Measurements from ENCODE around the gene GCC2. TPM values are rescaled to one million over a fixed set of nuclear protein-coding genes. Genes with fewer than 3 reads are reported as not detected.
"Not testable (repeated sequence)": the region's sequence is repeated elsewhere in the genome, so short reads cannot be mapped to it uniquely, and the experiment has no call there.

The GCC2 gene, protein sequence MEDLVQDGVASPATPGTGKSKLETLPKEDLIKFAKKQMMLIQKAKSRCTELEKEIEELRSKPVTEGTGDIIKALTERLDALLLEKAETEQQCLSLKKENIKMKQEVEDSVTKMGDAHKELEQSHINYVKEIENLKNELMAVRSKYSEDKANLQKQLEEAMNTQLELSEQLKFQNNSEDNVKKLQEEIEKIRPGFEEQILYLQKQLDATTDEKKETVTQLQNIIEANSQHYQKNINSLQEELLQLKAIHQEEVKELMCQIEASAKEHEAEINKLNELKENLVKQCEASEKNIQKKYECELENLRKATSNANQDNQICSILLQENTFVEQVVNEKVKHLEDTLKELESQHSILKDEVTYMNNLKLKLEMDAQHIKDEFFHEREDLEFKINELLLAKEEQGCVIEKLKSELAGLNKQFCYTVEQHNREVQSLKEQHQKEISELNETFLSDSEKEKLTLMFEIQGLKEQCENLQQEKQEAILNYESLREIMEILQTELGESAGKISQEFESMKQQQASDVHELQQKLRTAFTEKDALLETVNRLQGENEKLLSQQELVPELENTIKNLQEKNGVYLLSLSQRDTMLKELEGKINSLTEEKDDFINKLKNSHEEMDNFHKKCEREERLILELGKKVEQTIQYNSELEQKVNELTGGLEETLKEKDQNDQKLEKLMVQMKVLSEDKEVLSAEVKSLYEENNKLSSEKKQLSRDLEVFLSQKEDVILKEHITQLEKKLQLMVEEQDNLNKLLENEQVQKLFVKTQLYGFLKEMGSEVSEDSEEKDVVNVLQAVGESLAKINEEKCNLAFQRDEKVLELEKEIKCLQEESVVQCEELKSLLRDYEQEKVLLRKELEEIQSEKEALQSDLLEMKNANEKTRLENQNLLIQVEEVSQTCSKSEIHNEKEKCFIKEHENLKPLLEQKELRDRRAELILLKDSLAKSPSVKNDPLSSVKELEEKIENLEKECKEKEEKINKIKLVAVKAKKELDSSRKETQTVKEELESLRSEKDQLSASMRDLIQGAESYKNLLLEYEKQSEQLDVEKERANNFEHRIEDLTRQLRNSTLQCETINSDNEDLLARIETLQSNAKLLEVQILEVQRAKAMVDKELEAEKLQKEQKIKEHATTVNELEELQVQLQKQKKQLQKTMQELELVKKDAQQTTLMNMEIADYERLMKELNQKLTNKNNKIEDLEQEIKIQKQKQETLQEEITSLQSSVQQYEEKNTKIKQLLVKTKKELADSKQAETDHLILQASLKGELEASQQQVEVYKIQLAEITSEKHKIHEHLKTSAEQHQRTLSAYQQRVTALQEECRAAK (N-terminal part only)
- total RNA-seq (2014; rRNA removed; shearing (Covaris generic)): 15.4 and 22.0 TPM in 2 replicates

DNA sequence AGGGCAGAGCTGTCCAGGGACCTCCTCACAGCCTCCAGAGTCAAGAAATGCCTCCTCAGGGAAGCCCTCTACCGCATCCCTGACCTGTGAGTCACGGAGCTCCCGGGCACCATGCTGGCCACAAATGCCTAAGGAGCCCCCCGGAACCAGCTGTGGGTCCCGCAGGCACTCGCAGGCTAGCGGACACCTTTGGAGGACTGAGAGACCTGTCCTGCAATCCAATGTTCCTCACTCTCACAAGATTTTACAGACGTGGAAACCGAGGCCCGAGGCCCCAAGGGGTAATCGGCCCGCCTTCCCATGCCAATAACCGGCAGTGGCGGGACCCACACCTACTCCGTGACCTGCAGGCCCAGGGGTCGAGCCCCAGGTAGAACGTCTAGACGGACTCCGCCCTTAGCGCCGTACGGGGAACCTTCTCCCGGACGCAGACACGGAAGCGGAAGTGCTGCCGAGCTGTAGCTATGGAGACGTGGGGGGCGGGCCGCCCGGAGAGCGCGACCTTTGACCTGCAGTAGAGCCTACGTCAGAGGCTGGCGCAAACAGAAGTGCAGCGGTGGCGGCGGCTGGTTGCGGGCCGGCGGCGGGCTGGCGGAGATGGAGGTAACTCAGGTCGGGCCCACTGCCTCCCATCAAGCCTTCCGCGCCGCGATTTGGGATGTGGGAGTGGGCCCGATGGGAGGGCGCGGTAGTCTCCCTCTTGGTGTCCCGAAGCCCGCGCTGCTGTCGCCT lies at the start of gene GCC2:
GCC2 (plus strand) TSS at position 529 of the 732 bp plus-strand sequence; CDS start at position 598, 69 bp downstream.
- peak; percentile 87 for DNase-seq (ENCODE audit: low spot score)

DNA sequence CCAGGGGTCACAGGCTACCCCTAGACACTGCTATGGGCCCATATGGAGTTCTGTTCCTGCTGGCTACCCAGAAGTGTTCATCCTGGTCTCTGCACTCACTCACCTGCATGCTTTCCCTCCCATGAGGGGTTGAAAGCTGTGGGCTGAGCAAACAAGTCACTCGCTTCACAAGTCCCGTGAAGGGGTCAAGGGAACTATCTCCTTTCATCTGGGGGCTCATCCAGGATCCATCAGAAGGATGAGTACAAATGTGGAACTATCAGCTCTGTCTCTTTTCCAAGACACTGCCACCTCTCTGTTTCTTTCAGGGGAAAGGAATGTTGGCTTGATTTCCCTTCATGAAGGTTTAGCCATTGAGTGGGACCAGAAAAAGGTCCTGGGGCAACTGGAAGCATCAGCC lies 49.5 kb upstream of the GCC2 start:
- no peak for DNase-seq (ENCODE audit: low spot score)

- DNase-seq (ENCODE audit: low spot score): no peak
Observed at GRCh38 chr2:108401800-108402199, 47.2 kb upstream of the GCC2 start.

DNA sequence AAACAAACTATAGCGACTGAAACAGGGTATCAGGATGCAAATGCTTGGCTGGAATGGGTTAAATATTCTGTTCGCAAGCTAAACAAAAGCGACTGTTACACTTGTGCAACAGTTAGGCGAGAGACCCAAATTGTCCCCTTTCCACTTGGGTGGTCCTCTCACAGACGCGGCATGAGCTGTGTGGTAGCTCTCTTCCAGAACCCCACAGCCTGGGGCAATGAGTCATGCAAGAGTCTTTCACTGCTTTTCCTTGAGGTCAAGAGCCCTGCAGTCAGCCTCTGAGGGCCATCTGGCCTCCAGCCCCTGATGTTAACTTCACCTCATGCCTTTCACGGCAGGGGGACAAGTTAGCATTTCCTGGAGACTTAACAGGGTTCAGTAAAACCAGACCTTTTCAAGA lies 45.5 kb upstream of the GCC2 start:
- peak; percentile 89 for DNase-seq (ENCODE audit: low spot score)

GRCh38 chr2:108404784-108405397 lies 44.1 kb upstream of the GCC2 start:
- no peak for DNase-seq (ENCODE audit: low spot score)

- no peak for DNase-seq (ENCODE audit: low spot score)
Observed at GRCh38 chr2:108407864-108408729, 40.9 kb upstream of the GCC2 start.

GRCh38 chr2:108409768-108410167 lies 39.2 kb upstream of the GCC2 start:
- DNase-seq (ENCODE audit: low spot score): peak; percentile 72

DNA sequence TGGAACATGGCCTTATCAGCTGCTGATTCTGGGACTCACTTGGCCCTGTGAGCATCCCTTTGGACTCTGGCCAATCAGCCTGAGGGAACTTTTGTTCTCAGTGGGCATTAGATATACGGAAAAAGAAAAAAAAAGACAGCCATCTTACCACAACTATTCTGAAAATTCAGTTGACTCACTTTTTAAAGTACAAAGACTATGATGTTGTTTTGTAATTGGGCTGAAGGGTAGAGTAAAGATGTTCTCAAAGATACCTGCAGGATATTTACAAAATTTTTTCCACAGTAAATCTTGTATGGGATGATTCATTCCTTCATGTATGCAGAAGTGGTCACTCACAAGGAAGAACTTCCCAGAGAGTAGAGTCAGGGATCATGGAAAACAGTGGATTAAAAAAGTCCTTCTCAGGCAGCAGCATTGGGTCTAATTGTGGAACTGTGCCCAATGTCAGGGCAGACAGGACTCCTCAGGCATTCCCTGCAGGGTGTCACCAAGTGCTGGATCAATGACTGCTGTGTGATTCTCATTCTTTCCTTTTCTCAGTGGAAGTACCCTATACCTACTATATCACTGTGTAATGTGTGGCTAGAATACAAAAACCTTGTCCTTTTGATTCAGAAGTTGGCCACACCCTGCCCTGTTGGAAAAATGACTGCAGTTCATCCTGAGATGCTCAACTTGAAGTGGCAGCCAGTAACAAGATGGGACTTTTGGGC lies 35.9 kb upstream of the GCC2 start:
- DNase-seq (ENCODE audit: low spot score): peak; percentile 98

DNA sequence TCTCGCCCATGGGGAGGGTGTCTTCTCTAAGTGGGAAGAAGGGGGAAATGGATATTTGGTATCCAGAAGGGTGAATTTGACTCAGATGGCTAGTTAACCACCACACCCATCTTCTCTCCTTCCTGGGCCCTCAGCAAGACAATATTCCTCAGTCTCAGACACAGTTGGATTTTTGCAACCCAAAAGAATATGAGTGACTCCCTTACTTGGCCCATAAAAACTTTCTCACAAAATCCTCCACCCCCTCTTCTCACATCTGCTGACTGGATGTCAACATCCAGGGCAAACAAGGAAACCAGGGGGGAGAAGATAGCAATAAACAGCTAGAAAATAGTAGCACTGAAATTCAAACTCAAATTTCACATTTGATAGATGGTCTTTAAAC lies 35.3 kb upstream of the GCC2 start:
- DNase-seq (ENCODE audit: low spot score): no peak

DNA sequence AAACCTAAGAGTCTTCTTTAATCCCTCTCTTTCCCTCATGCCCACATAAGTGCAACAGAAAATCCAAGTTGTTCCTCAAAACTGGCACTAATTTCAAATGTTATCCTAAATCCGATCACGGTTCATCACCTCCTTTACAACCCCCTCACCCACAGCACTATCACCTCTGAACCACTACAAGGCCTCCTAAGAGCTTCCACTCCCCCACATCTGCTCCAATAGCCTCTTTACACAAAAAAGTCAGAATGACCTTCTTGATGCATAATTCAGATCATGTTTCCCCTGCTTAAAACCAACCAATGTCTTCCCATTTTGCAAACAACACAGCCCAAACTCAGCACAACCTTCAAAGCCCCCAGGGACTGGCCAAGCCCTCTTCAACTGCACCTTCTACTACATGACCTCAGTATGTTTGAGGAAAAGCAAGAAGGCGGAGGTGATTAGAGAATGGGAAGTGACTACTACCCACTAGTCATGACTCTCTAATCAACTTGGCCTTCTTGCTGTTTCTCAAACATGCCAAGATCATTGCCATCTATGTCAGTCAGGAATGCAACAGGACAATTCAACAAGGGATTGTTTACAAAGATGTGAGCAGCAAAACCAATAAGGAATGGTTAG lies 34.6 kb upstream of the GCC2 start:
- DNase-seq (ENCODE audit: low spot score): no peak

DNA sequence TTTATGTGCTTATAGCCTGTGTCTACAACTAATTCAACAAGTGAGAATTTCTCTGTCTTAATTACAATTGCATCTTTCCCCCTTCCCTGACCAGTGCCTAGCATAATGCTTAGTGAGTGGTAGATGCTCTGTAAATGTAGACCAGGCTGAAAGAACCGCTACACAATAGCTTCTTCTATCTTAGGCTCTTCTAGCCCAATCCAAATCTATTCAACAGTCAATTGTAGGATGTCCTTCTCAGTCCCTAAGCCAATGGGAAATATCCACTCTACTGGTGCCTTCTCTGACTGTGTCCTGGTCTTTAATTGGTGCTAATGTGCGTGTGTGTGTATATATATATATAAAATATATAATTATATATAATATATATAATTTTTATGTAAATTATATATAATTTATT lies 34.1 kb upstream of the GCC2 start:
- no peak for DNase-seq (ENCODE audit: low spot score)

- DNase-seq (ENCODE audit: low spot score): no peak
Observed at GRCh38 chr2:108417254-108417653, 31.8 kb upstream of the GCC2 start.

- DNase-seq (ENCODE audit: low spot score): no peak
Observed at GRCh38 chr2:108418416-108418815, 30.6 kb upstream of the GCC2 start.

GRCh38 chr2:108423067-108423466 lies 25.9 kb upstream of the GCC2 start:
- DNase-seq (ENCODE audit: low spot score): no peak

DNA sequence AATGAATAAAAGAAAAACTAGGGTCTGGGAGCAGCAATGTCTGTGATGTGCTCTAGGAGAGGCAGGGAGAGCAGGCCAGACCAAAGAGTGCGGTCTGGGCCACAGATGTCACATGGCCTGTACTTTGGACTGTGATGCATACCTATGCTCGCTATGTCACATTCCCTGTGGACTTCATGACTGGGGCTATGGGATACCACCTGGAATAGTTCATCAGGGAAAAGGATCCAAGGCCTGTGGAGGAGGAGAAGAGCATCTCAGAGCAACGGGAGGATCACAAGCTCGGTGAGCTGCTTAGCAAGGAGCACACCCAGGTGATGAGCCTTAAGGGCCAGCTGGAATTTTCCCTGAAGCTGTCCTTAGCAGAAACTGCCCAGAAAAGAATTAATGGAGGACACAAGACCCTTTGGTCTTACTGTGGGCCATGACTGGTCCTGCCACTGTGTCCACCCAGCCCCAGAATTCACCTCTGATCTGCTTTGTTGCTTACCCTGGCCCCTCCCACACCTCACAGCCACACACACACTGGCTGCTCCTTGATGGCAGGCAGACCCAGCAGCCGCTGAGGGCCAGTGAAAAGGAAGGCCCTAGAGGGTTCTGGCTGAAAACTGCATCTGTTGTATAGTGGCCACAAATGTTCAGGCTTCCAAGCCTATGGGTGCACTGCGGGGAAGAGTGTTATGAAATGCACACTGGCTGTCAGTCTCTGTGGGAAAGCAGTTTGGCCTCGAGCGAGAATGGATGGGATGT lies 25.3 kb upstream of the GCC2 start:
- no peak for DNase-seq (ENCODE audit: low spot score)

DNA sequence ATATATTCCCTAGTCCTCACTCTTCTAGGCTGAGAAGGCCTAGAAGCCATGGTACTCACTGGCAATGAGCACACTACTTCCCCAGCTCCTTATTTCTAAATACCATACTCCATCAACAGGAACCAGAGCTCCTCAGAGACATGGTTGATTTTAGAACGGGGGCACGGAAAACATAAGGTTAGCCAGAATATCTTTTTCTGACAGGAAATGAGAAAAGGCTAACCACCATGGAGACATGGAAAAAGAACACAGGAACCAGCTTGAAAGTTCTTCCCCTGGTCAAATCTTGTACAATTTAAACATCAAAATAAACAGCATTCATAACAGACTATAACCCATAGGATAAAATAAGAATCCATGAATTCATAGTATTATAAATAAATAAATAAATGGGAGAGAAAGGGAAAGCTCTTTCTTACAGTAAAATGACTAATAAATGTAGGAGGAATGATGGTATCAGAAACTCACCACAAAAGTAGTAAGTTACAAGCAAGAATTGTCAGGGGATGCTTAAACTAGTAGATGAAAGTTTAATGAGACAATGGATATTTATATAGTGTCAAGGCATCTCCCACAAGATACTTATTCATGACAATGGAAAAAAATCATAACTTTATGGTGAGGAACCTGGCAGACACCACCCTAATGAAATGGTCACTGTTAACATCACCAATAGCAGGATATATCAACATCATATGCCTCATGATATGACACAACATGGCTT lies 20.6 kb upstream of the GCC2 start:
- DNase-seq (ENCODE audit: low spot score): no peak

DNA sequence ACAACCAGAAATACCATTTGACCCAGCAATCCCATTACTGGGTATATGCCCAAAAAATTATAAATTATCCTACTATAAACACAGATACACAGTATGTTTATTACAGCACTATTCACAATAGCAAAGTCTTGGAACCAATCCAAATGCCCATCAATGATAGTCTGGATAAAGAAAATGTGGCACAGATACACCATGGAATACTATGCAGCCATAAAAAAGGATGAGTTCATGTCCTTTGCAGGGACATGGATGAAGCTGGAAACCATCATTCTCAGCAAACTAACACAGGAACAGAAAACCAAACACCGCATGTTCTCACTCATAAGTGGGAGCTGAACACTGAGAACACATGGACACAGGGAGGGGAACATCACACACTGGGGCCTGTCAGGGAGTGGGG lies 13.4 kb upstream of the GCC2 start:
- not testable (repeated sequence) for DNase-seq (ENCODE audit: low spot score)
